Transverse colon (tissue), 4 donors: Measurements from ENCODE around the gene LHFPL4. TPM values are rescaled to one million over a fixed set of nuclear protein-coding genes. Genes with fewer than 3 reads are reported as not detected.

Experiments
- DNase-seq: peaks from one replicate; pipeline ENCODE4 v3.0.0-alpha.2; 2019
- H3K27ac ChIP-seq, 4 donors: fragments of 200-600 bp; sonication (generic); 2 replicates each; pipeline ENCODE4 v1.5.1; 2016 to 2018; ENCODE audit warnings: inconsistent platforms in 4 of 4
- H3K27me3 ChIP-seq: fragments of 200-600 bp; sonication (generic); 2 replicates; pipeline ENCODE4 v1.5.1; 2017; ENCODE audit warnings: inconsistent platforms
- H3K36me3 ChIP-seq, 4 donors: fragments of 200-600 bp; sonication (generic); 2 replicates each; pipeline ENCODE4 v1.5.1; 2017 to 2019; ENCODE audit warnings: inconsistent platforms in 4 of 4
- H3K4me1 ChIP-seq, 4 donors: fragments of 200-600 bp; sonication (generic); 2 replicates each; pipeline ENCODE4 v1.5.1; 2017 to 2020; ENCODE audit warnings: inconsistent platforms in 4 of 4
- H3K4me3 ChIP-seq, 4 donors: fragments of 200-600 bp; sonication (generic); 1 replicate in 1 of 4; 2 replicates in 3 of 4; pipeline versions ENCODE4 v1.5.1 to v1.6.1; 2017 to 2019; ENCODE audit warnings: inconsistent platforms in 4 of 4
- H3K9me3 ChIP-seq, 2 donors: fragments of 200-600 bp; sonication (generic); 2 replicates each; pipeline ENCODE4 v1.5.1; 2017 to 2019; ENCODE audit warnings: inconsistent platforms in 2 of 2
- CTCF ChIP-seq, 5 experiments: fragments of 200-600 bp in 3 of 5; fragments of 450-650 bp in 2 of 5; sonication (generic) in 3 of 5; IDR thresholded peaks; 1 replicate in 2 of 5; 2 replicates in 3 of 5; pipeline ENCODE4 v1.5.1; 2016 to 2017; ENCODE audit warnings: antibody characterized with exemption in 5 of 5, inconsistent platforms in 3 of 5, mild to moderate bottlenecking in 2 of 5, moderate library complexity in 1 of 5
- EP300 ChIP-seq: sonication (generic); formaldehyde crosslinking; IDR thresholded peaks from one replicate; pipeline ENCODE4 v1.6.1; 2017; ENCODE audit warnings: antibody characterized with exemption, low read depth
- POLR2A ChIP-seq: fragments of 450-650 bp; IDR thresholded peaks from one replicate; pipeline ENCODE4 v1.6.1; 2016; ENCODE audit warnings: antibody characterized with exemption, mild to moderate bottlenecking, moderate library complexity
- POLR2AphosphoS5 ChIP-seq, 3 donors: sonication (generic); formaldehyde crosslinking; IDR thresholded peaks; one replicate each; pipeline ENCODE4 v1.6.1; 2016; ENCODE audit warnings: antibody characterized with exemption in 3 of 3
- WGBS, 2 donors: methylation state at CpG; one replicate each; pipeline ENCODE4 v1.1.5; 2018; ENCODE audit warnings: low coverage in 1 of 2; 5-methylcytosine and 5-hydroxymethylcytosine counted together
- in situ Hi-C, 4 donors: fragments of 200-750 bp; cut with MboI; loops; one replicate each; pipeline versions ENCODE4 v1.15.0 to v1.15.1; 2017; ENCODE audit warnings: low sequenced_read_pairs in 3 of 4, low pct_ligation_motif_present in 1 of 4, low pct_unique_long_range_greater_than_20kb in 1 of 4
- intact Hi-C: fragments of 100-400 bp; cut with DNase I; formaldehyde crosslinking; loops from one replicate; pipeline ENCODE4 v1.15.1; 2023; ENCODE audit warnings: low total_unique reads
- total RNA-seq, 4 donors: library from RNA; depleted of rRNA; stranded (reverse); fragments of >200 nt; gene quantifications; one replicate each; pipeline ENCODE4 v1.1.0, GENCODE V29; 2016

Gene LHFPL4
- total RNA-seq, 4 donors from 2014 or later, result 0.14 to 0.32 TPM; not detected in 2

GRCh38 chr3:9508781-9509180, 44.8 kb downstream of the LHFPL4 start:
- in situ Hi-C loops, result no loop called here
- Histone ChIP-seq H3K27ac (no peak overlapping the region), H3K36me3 (no peaks in the 10 kb centered on the region), H3K27me3 (peaks cover 29% of the 10 kb centered on the region), H3K9me3 (no peaks in the 10 kb centered on the region), H3K4me3 (no peak overlapping the region), H3K4me1 (no peaks in the 10 kb centered on the region)
- TF ChIP-seq CTCF (IDR thresholded peaks at IDR 0.05) (no peak), EP300 (no peak), POLR2A (no peak), POLR2AphosphoS5 (IDR thresholded peaks at IDR 0.05) (no peak)
- intact Hi-C loops, result no loop called here
- WGBS, 2 donors, result 27 to 40% methylated on average over 2 to 24 of the region's 25 CpGs
- no peak for DNase-seq

- DNase-seq, result no peak
- Histone ChIP-seq H3K27ac (no peak overlapping the region), H3K4me3 (no peak overlapping the region), H3K27me3 (peaks cover 29% of the 10 kb centered on the region), H3K4me1 (no peaks in the 10 kb centered on the region), H3K9me3 (no peaks in the 10 kb centered on the region), H3K36me3 (no peaks in the 10 kb centered on the region)
- 43 to 54% methylated on average over 1 to 14 of the region's 14 CpGs for WGBS, 2 donors
- intact Hi-C loops (no loop called here), in situ Hi-C loops (no loop called here)
- no peak for TF ChIP-seq EP300
- no peak for TF ChIP-seq POLR2A
- TF ChIP-seq CTCF (IDR thresholded peaks at IDR 0.05), result no peak
- no peak for TF ChIP-seq POLR2AphosphoS5 (IDR thresholded peaks at IDR 0.05)
These were observed 45.7 kb downstream of the LHFPL4 start for GRCh38 chr3:9507586-9508578.

- Histone ChIP-seq H3K27ac (no peak overlapping the region), H3K9me3 (no peaks in the 10 kb centered on the region), H3K4me3 (no peak overlapping the region), H3K27me3 (peaks cover 50% of the 10 kb centered on the region), H3K36me3 (no peaks in the 10 kb centered on the region), H3K4me1 (peaks cover 0 to 10% (median 8%) of the 10 kb centered on the region in 4 donors)
- intact Hi-C loops (loop anchor here (5.0 kb wide), 1 partner anchor 1239 kb away; no protein-coding TSS in a partner anchor), in situ Hi-C loops (no loop called here)
- TF ChIP-seq POLR2A (no peak), CTCF (IDR thresholded peaks at IDR 0.05) (peak; percentile 73 to 86 (median 80))
- 0% methylated on average over 4 of the region's 4 CpGs; no CpG with 5 or more reads in 1 of the 2 donors for WGBS, 2 donors
- DNase-seq, result peak; percentile 66
These were observed 50.3 kb downstream of the LHFPL4 start for GRCh38 chr3:9503283-9503682.

GRCh38 chr3:9501226-9501625, 52.4 kb downstream of the LHFPL4 start:
- Histone ChIP-seq H3K4me3 (no peak overlapping the region), H3K27me3 (peaks cover 41% of the 10 kb centered on the region), H3K36me3 (no peaks in the 10 kb centered on the region), H3K4me1 (peaks cover 0 to 10% (median 8%) of the 10 kb centered on the region in 4 donors), H3K9me3 (no peaks in the 10 kb centered on the region), H3K27ac (no peak overlapping the region)
- in situ Hi-C loops, result no loop called here
- DNase-seq, result no peak
- intact Hi-C loops, result loop anchor here (5.0 kb wide), 1 partner anchor 1241 kb away; no protein-coding TSS in a partner anchor
- TF ChIP-seq CTCF (IDR thresholded peaks at IDR 0.05), result no peak
- TF ChIP-seq POLR2A, result no peak
- no peak for TF ChIP-seq POLR2AphosphoS5 (IDR thresholded peaks at IDR 0.05)
- TF ChIP-seq EP300, result no peak
- 60% methylated on average over 6 of the region's 6 CpGs; no CpG with 5 or more reads in 1 of the 2 donors for WGBS, 2 donors
